HepG2 (cell line): ENCODE measurements around the gene SLCO2A1. TPM values are rescaled to one million over a fixed set of nuclear protein-coding genes. Genes with fewer than 3 reads are reported as not detected.

Experiments used
- ATAC-seq: fragments of 200-7000 bp; cut with Tn5 transposase; 3 replicates; pipeline ENCODE4 v1.9.1; 2020; ENCODE audit warnings: mild to moderate bottlenecking, moderate library complexity
- BruUV-seq: library from RNA; stranded (reverse); fragments of 400-500 nt; replicated peaks from 2 replicates; lab custom pipeline; 2021; lab: Mats Ljungman, UMichigan
- CTCF ChIA-PET: fragments of 300-600 bp; formaldehyde crosslinking; extraction: SDS; loops from one replicate; lab custom pipeline; 2021; ENCODE audit warnings: low total read pairs, inconsistent platforms, low intra/inter-chr PET ratio; lab: Yijun Ruan, JAX
- POLR2A ChIA-PET: fragments of 350-600 bp; sonication (Branson Sonifier 250); formaldehyde crosslinking; loops from one replicate; lab custom pipeline; 2020; ENCODE audit warnings: antibody characterized with exemption, inconsistent platforms; lab: Yijun Ruan, JAX
- DNase-seq: peaks from one replicate; pipeline ENCODE4 v3.0.0-alpha.2; 2015; ENCODE audit warnings: low spot score
- FAIRE-seq: peaks from 3 replicates; lab custom pipeline; 2011; peaks lifted over from hg19 to GRCh38; lab: Jason Lieb, UNC
- H2AFZ ChIP-seq: one replicate; pipeline ENCODE4 v1.6.1; 2011; ENCODE audit warnings: low read length, inconsistent platforms
- H3K27ac ChIP-seq: fragments of 300-600 bp; 3 replicates; pipeline ENCODE4 v1.8.0; 2011; ENCODE audit warnings: mixed run types, mild to moderate bottlenecking, mixed read lengths, low read length, inconsistent platforms; ENCODE audit not compliant: insufficient read depth; ENCODE audit errors: extremely low read length
- H3K27me3 ChIP-seq, 2 experiments: fragments of 200-600 bp in 1 of 2; 2 replicates in 1 of 2; 3 replicates in 1 of 2; pipeline versions ENCODE4 v1.6.0 to v1.8.0; 2011; ENCODE audit warnings: low read length in 2 of 2, mild to moderate bottlenecking in 2 of 2, moderate library complexity in 2 of 2, inconsistent platforms in 1 of 2; ENCODE audit not compliant: insufficient read depth in 2 of 2, control insufficient read depth in 1 of 2
- H3K36me3 ChIP-seq, 2 experiments: fragments of 200-600 bp in 1 of 2; replicated peaks in 1 of 2; 2 replicates in 1 of 2; 3 replicates in 1 of 2; pipeline versions ENCODE4 v1.5.1 to v1.8.0; 2011; ENCODE audit warnings: low read length in 2 of 2, inconsistent platforms in 1 of 2; ENCODE audit not compliant: insufficient read depth in 2 of 2, control insufficient read depth in 1 of 2
- H3K4me1 ChIP-seq: 2 replicates; pipeline ENCODE4 v1.5.1; 2012; ENCODE audit warnings: low read length, inconsistent platforms; ENCODE audit not compliant: insufficient read depth
- H3K4me2 ChIP-seq: 2 replicates; pipeline ENCODE4 v1.6.0; 2011; ENCODE audit warnings: low read depth, low read length, inconsistent platforms
- H3K4me3 ChIP-seq, 3 experiments: fragments of 200-600 bp in 1 of 3; sonication (generic), shearing (Covaris generic) in 1 of 3; replicated peaks in 1 of 3; 2 replicates each; pipeline ENCODE4 v1.5.1; 2011 to 2016; ENCODE audit warnings: low read length in 3 of 3, inconsistent platforms in 2 of 3, low read depth in 2 of 3, mild to moderate bottlenecking in 2 of 3, control low read depth in 1 of 3, mixed read lengths in 1 of 3; ENCODE audit not compliant: insufficient read depth in 1 of 3
- H3K79me2 ChIP-seq: one replicate; pipeline ENCODE4 v1.6.1; 2011; ENCODE audit warnings: low read length, inconsistent platforms; ENCODE audit not compliant: insufficient read depth
- H3K9ac ChIP-seq: 2 replicates; pipeline ENCODE4 v1.6.0; 2011; ENCODE audit warnings: mild to moderate bottlenecking, low read depth, low read length, inconsistent platforms; ENCODE audit not compliant: insufficient read depth
- H3K9me3 ChIP-seq: 2 replicates; pipeline ENCODE4 v1.5.1; 2012; ENCODE audit warnings: mild to moderate bottlenecking, low read length
- H4K20me1 ChIP-seq: 2 replicates; pipeline ENCODE4 v1.6.0; 2011; ENCODE audit warnings: inconsistent platforms, mild to moderate bottlenecking, low read length, moderate library complexity; ENCODE audit not compliant: insufficient read depth
- LRRFIP1 ChIP-seq: sonication (generic); formaldehyde crosslinking; conservative IDR thresholded peaks from 2 replicates; pipeline ENCODE4 v1.4.0; 2020; ENCODE audit warnings: missing genetic modification reagents
- MAFF ChIP-seq: IDR thresholded peaks from 2 replicates; pipeline ENCODE4 v1.6.1; 2011; ENCODE audit warnings: low read depth, low read length, improper control_type of control experiment
- MAFK ChIP-seq, 2 experiments: IDR thresholded peaks in 1 of 2; conservative IDR thresholded peaks in 1 of 2; 2 replicates each; pipeline ENCODE4 v1.6.1; 2011; ENCODE audit warnings: improper control_type of control experiment in 2 of 2, low read length in 2 of 2
- TEAD3 ChIP-seq: optimal IDR thresholded peaks from 2 replicates; pipeline ENCODE3; 2016; ENCODE audit warnings: borderline replicate concordance
- WGBS: methylation state at CpG from one replicate; pipeline ENCODE4 v1.1.6; 2017; ENCODE audit warnings: low lambda C conversion rate; 5-methylcytosine and 5-hydroxymethylcytosine counted together
- in situ Hi-C: cut with HindIII; loops from 2 replicates; pipeline ENCODE4 v1.10.0; 2017; ENCODE audit warnings: low pct_unique_long_range_greater_than_20kb; ENCODE audit not compliant: extremely low pct_ligation_motif_present
- intact Hi-C: fragments of 100-400 bp; cut with micrococcal nuclease; formaldehyde crosslinking; loops from one replicate; pipeline ENCODE4 v1.10.0; 2022; ENCODE audit not compliant: unreplicated experiment
- polyA plus RNA-seq, 8 experiments: library from polyadenylated mRNA; depleted of rRNA in 3 of 8; stranded (reverse) in 7 of 8; unstranded in 1 of 8; fragments of >200 nt; fragmentation: Illumina TruSeq in 4 of 8; extraction: Trizol in 4 of 8; gene quantifications; 2 replicates each; pipeline versions ENCODE4 v1.2.1 to v1.2.3, GENCODE V29; 2011 to 2016; ENCODE audit warnings: low read depth in 4 of 8, missing spikeins in 1 of 8, mixed read lengths in 1 of 8; ENCODE audit not compliant: insufficient read depth in 1 of 8
- total RNA-seq, 5 experiments: library from RNA; depleted of rRNA; stranded (reverse); fragments of >200 nt; fragmentation: Illumina TruSeq; extraction: Trizol; gene quantifications; 2 replicates each; pipeline ENCODE4 v1.2.3, GENCODE V29; 2016; ENCODE audit warnings: low read depth in 1 of 5
- TF ChIP-seq, protein P1 (sequence below): sonication (generic); formaldehyde crosslinking; IDR thresholded peaks from 2 replicates; pipeline ENCODE4 v1.5.0; 2020; ENCODE audit warnings: mild to moderate bottlenecking, missing genetic modification reagents, borderline replicate concordance

SLCO2A1 gene
- total and polyA plus RNA-seq, 2 of the 13 experiments (the other 11 are each of a cell fraction or from before 2014, with no cell fraction given) = 0.04 TPM; not detected in 1

- TF ChIP-seq MAFK (conservative IDR thresholded peaks at IDR 0.05 in 1 of 2, IDR thresholded peaks at IDR 0.05 in 1 of 2; ENCODE audit: low read length in 2 of 2) (peak in 1 of 2 experiments; percentile 78; a peak in 3 of 4 replicates), LRRFIP1 (CRISPR knock-in tag) (no peak), MAFF (peak; percentile 67), TEAD3 (CRISPR knock-in tag) (no peak)
- TF ChIP-seq, protein P1, sequence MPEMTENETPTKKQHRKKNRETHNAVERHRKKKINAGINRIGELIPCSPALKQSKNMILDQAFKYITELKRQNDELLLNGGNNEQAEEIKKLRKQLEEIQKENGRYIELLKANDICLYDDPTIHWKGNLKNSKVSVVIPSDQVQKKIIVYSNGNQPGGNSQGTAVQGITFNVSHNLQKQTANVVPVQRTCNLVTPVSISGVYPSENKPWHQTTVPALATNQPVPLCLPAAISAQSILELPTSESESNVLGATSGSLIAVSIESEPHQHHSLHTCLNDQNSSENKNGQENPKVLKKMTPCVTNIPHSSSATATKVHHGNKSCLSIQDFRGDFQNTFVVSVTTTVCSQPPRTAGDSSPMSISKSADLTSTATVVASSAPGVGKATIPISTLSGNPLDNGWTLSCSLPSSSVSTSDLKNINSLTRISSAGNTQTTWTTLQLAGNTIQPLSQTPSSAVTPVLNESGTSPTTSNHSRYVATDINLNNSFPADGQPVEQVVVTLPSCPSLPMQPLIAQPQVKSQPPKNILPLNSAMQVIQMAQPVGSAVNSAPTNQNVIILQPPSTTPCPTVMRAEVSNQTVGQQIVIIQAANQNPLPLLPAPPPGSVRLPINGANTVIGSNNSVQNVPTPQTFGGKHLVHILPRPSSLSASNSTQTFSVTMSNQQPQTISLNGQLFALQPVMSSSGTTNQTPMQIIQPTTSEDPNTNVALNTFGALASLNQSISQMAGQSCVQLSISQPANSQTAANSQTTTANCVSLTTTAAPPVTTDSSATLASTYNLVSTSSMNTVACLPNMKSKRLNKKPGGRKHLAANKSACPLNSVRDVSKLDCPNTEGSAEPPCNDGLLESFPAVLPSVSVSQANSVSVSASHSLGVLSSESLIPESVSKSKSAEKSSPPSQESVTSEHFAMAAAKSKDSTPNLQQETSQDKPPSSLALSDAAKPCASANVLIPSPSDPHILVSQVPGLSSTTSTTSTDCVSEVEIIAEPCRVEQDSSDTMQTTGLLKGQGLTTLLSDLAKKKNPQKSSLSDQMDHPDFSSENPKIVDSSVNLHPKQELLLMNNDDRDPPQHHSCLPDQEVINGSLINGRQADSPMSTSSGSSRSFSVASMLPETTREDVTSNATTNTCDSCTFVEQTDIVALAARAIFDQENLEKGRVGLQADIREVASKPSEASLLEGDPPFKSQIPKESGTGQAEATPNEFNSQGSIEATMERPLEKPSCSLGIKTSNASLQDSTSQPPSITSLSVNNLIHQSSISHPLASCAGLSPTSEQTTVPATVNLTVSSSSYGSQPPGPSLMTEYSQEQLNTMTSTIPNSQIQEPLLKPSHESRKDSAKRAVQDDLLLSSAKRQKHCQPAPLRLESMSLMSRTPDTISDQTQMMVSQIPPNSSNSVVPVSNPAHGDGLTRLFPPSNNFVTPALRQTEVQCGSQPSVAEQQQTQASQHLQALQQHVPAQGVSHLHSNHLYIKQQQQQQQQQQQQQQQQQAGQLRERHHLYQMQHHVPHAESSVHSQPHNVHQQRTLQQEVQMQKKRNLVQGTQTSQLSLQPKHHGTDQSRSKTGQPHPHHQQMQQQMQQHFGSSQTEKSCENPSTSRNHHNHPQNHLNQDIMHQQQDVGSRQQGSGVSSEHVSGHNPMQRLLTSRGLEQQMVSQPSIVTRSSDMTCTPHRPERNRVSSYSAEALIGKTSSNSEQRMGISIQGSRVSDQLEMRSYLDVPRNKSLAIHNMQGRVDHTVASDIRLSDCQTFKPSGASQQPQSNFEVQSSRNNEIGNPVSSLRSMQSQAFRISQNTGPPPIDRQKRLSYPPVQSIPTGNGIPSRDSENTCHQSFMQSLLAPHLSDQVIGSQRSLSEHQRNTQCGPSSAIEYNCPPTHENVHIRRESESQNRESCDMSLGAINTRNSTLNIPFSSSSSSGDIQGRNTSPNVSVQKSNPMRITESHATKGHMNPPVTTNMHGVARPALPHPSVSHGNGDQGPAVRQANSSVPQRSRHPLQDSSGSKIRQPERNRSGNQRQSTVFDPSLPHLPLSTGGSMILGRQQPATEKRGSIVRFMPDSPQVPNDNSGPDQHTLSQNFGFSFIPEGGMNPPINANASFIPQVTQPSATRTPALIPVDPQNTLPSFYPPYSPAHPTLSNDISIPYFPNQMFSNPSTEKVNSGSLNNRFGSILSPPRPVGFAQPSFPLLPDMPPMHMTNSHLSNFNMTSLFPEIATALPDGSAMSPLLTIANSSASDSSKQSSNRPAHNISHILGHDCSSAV = no peak
- no peaks in the 10 kb centered on the region for H3K36me3 ChIP-seq
- ChIA-PET CTCF (no interaction called here), POLR2A (no interaction called here)
- no peaks in the 10 kb centered on the region for H3K9me3 ChIP-seq
- H4K20me1 ChIP-seq = no peaks in the 10 kb centered on the region
- FAIRE-seq (no peak), DNase-seq (no peak), ATAC-seq (no peak)
- H3K27ac ChIP-seq = no peak overlapping the region
- H3K79me2 ChIP-seq = no peaks in the 10 kb centered on the region
- H3K9ac ChIP-seq = no peak overlapping the region
- H3K4me1 ChIP-seq = no peaks in the 10 kb centered on the region
- no peak overlapping the region for H2AFZ ChIP-seq
- 50% methylated on average over 14 of the region's 14 CpGs for WGBS
- peaks cover 2 to 26% of the 10 kb centered on the region in 2 experiments; a peak in 2 of 5 replicates for H3K27me3 ChIP-seq
- H3K4me3 ChIP-seq = no peak overlapping the region
- no peak overlapping the region for H3K4me2 ChIP-seq
- no TSS peak for BruUV-seq
- in situ Hi-C loops (no loop called here), intact Hi-C loops (no loop called here)
These were observed 39.6 kb downstream of the SLCO2A1 start for GRCh38 chr3:133989936-133990702.
